Measurements from ENCODE around the gene ZNF654. TPM values are rescaled to one million over a fixed set of nuclear protein-coding genes. Genes with fewer than 3 reads are reported as not detected.

ZNF654 gene
- total RNA-seq, 1 donor from 2014 or later, result 32.2 TPM

Other genes with a start within 250 kb of the ZNF654 start
- gene CGGBP1, start 250 bp upstream of the ZNF654 start, total RNA-seq, result 53.5 and 81.8 TPM in 2 replicates
- 26.7 and 35.3 TPM in 2 replicates for gene C3orf38, start 90.7 kb downstream of the ZNF654 start, total RNA-seq

Measured in renal cortical epithelial cell (primary cell).